ENCODE data around the gene HDLBP.

The HDLBP gene

DNA sequence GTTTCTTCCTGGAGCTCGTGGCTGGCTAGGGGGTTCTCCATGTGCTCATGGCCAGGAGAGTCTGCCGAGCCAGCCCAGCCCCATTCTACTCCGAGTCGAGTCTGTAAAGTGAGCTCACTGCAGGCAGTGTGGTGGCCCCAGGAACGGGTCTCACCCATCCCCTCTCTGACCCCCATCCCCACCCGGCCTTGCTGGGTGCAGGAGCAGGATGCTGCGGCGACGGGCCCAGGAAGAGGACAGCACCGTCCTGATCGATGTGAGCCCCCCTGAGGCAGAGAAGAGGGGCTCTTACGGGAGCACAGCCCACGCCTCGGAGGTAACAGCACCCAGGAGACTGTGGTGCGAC is 125.6 kb downstream of the HDLBP start:
- no peak for DNase-seq

DNA sequence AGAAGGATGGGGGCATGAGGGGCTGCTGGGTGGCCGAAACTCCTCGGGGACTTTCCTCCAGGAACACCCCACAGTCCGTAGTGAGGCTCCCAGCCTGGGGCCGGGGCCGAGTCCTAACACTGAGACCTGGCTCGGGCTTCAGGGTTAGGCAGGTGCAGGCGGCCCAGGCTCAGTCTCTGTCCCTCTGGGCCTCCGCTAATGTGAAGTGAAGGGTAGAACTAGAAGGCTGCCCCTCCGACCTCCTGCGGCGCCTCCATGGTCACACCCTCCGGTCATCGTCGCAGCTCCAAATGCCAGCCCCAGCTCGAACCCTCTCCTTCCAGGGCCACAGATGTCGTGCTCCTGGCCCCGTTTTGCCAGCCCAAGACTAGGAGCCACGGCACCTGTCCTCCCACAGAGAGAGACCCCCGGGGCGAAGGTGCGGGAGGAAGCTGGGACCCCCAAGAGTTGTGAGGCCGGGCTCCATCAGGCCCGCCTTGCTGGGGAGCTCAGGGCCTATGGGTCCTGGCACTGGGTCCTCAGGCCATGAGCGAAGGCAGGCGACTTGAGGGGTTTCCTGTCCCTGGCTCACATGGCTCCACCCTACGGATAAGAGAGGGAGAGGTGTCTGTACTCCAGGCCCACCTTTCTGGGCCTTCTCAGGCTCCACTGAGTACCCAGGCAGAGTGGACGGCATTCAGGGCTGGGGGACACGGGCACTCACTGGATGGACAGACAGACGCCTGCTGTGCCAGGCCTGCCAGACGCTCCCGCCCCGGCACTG is 126.2 kb downstream of the HDLBP start:
- DNase-seq = no peak

DNA sequence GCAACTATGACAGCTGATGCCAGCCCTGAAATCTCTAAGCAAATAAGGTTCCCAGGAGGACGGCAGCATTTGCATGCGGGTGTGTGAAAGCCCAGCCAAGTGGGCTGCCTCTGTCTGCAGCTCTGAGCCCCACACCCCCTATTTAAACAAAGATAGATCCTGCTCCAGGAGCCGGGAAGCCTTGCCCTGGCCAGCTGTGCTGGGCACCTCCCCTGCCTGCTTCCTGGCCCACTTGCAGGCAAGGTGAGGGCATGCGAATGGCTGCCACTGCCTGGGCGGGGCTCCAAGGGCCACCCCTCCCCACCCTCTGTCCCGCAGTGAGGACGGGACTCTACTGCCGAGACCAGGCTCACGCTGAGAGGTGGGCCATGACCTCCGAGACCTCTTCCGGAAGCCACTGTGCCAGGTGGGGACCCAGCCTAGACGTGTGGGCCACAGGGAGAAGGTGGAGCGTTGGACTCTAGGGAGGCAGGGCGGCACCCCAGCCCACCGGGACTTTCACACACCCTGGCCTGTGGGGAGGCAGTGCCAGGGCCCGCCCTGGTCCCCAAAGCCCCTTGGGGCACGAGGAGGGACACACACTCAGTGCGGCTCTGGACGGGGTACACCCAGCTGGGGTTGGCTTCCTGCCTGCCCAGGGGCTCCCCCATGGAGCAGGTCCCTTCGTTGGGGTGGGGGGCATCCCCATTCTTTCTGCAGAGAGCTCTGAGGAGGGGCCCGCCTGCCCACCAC is 126.9 kb downstream of the HDLBP start, which contains the start of gene ANO7:
Gene ANO7 (plus strand): TSS at position 317 of the 732 bp plus-strand sequence. CDS start 1,387 bp downstream, outside the sequence.
- no peak for DNase-seq

DNA sequence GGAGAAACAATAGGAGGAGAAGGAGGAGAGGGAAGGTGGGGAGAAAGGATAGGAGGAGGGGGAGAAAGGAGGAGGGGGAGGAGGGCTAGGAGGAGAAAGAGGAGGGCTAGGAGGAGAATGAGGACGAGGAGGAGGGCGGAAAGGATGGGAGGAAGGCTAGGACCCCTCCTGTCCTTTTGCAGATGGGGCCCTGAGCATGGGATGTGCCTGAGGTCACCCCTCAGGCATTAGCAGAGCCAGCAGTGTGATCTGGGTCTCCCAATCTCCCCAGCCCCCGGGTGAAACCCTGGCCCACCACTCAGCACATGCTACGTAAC is 127.6 kb downstream of the HDLBP start:
- no peak for DNase-seq

DNA sequence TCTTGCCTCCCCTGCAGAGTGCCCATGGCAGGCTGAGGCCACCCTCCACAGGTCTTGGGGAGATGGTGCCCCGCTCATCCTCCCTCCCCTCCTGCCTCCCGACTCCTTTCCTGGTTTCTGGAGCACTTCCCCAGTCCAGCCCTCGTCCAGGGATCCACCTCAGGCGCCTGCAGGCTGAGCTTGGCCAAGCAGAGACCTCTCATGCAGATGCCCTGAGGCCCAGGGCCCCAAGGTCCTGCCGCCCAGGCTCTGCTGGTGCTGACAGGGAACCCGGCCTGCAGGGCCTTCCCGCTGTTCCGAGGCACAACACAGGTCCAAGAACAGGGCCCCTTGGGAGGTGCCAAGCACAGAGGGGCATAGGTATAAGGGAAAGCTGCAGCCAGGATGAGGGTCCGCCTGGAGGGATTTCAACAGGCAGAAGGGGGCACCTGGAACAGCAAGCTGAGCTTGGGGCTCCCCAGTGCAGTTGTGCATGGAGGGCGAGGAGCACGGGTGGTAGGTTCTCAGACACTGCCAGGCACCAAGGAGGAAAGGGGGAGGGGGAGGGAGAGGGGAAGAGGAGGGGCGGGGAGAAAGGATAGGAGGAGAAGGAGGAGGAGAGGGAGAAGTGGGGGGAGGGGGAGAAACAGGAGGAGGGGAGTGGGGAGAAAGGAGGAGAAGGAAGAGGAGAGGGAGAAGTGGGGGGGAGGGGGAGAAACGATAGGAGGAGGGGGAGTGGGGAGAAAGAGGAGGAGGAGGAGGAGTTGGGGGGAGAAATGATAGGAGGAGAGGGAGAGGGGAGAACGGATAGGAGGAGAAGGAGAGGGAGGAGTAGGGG is 128.2 kb downstream of the HDLBP start:
- no peak for DNase-seq

DNA sequence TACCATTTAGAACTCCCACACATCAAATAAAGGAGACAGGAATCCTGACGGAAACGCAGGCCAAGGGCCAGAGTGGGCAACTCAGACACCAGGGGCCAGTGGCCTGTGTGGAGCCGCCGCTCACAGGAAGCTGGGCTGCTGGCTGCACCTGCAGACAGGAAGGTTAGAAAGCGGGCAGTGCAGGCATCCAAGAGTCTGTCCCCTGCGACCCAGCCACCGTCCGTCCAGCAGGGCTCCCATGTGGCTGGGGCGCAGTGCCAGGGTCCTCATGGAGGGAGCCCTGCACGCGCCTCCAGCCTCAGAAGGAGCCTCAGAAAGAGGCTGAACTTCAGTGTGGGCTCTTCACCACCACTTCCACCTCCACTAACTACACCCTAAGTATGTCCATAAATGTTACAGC is 129.5 kb downstream of the HDLBP start:
- DNase-seq = no peak

DNA sequence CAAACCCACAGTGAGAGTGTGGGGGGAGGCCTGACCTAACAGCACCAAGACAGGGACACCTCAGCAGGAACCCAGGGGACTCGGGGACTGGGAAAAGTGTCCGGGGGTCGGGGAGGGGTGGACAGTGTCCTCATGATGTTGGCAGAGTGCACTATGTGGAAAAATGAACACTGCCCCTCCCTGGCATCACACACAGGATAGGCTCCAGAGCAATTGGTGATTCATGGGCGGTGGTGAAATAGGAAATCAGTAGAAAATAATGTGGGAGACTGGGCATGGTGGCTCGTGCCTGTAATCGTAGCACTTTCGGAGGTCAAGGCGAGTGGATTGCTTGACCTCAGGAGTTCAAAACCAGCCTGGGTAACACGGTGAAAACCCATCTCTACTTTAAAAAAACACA is 130.6 kb downstream of the HDLBP start:
- DNase-seq = no peak

DNA sequence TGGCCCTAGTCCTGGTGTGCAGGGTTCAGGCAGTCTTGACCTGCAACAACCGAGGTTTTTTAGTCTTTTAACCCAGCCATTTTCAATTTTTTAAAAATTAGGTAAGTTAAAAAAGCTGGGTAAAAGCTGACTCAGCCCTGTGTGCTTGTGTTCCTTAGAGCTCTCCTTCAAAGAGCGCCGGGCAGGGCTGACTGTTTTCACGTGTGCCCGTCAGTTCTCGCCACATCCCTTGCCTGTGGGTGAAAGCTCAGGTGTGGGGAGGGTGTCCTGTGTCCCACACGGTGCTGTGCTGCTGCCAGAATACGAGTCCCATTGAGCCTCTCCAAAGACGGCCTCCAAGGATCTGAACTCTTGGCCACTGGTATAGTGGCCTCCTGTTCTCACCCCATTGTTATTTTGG is 132.3 kb downstream of the HDLBP start:
- no peak for DNase-seq

DNA sequence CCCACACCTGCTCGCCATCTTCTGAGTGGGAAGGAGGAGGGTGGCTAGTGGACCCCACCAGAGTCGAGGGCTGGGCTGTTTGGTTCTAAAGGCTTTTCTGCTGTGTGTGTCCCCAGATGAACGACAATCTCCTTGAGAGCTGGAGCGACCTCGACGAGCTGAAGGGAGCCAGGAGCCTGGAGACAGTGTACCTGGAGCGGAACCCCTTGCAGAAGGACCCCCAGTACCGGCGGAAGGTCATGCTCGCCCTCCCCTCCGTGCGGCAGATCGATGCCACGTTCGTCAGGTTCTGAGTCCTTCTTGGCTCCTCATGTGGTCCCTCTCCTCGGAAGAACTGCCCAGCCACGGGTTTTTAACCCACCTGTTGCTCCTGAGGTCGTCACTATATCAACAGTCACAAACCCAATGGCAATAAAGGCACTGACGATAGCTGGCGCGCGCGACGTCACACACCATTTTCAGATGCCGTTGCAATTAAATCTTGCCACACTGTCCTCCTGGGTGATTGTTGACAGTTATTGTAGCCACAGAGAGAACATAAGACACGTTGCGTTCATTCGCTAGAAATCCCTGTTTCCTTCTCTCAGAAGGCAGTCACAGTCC is 132.8 kb downstream of the HDLBP start:
- DNase-seq = no peak

DNA sequence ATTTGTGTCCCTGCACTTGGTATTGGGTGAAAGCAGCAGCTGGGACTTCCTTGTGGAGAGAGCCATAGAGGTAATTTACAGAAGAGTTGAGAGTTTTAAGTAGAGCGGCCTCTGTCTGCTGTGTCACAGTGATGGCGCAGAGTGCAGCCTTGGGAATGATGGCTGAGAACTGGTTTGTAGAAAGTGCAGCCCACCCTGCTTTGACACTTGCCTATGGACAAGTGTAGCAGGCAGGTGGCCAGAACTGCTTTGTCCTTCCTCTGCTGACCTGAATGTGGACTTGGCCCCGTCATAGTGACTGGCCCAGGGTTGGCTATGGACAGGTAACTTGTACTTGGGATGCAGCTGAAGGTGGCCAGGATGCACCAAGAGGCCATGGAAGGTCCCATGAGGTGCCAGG is 133.3 kb downstream of the HDLBP start:
- DNase-seq = no peak

DNA sequence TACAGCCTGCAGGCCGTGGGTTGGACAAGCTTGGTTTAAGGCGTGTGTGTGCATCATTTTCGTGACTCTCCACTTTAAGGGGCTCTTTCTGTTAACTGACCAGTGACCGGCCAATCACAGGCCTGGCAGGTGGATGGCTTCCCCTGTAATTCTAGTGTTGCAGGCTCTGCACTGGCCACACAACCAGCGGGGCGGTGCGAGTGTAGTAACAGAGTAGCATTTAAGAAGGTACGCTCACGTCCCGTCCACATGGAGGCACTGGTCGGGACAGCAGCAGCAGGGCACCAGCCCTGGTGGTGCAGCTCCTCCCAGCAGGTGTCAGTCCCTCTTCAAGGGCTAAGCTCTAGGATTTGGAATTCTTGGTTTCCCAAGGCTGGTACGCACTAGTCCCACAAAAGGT is 135.0 kb downstream of the HDLBP start:
- DNase-seq = no peak

DNA sequence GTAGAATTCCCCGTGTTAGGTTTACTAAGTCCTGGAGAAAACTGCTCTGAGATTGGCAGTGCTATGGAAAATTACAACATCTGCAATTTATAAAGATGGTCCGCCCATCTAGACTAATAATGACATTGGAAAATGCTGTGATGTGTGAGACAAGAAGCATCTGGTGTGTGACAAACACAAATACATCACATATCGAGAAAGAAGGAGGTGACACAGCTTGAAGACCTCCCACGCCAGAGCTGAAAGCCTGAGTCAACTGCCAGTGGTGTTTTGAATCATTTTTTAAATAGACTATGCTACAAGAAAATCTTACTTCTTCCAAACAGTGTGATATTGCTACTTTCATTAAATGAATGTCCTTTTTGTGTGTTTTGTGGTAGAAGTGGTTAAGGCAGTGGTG is 135.6 kb downstream of the HDLBP start:
- peak in 1 of 5 donors; percentile 28 for DNase-seq

DNA sequence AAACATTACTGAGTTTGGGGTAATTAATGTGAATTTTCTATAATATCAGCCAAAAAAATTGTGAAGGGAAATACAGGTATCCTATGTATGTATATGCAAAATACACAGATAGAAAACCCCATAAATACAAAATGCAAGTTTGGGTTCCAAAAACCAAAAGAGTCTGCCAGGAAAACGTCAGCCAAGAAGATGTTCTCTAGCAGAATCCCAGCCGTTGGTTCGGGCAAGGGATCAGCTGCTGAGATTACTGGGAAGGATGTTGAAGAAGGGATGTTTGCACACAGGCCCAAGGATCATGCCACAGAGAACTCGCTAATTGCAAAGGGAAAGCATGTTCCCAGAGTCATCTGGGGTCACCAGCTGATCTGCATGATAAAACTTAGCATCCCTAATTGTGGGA is 136.5 kb downstream of the HDLBP start:
- no peak for DNase-seq

DNA sequence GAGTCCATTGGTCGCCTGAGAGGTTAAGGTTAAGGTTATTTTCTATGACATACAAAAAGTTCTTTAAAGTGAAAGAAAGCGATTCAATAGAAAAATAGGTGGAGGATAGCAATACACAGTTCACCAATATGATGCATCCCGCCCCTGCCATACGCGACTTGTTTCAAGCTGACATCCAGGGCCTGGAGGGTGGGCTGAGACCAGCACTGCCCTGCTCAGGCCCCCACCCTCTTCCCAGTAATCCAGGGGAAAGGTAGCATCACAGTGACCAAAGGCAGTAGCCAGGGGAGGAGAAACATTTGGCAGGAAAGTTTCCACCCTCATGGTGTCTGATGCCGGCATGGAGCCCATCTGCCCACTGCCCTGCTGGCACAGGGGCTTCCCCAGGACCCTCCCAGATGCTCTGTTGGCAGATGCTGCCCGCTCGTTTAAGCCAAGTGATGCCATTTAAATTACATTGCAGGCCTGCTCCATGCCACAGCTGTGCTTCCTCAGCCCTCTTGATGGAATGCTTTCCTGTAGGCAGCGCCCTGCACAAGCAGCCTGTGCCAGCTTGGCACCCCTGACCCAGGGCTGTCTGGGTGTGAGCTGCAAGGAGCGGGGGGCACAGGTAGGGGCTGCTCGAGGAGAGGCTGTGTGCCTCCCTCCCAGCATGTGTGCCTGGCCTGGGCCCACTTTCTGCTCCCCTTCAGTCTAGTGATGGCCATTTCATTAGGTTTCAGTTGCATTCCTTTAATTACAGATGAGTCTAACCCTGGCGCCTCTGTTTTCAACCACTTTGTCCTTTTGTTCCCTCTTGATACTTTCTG is 137.7 kb downstream of the HDLBP start:
- no peak for DNase-seq
